Psoas muscle (tissue), 8 donors: Measurements from ENCODE around the gene LRP1B. TPM values are rescaled to one million over a fixed set of nuclear protein-coding genes. Genes with fewer than 3 reads are reported as not detected.

Source experiments
- ATAC-seq, 4 donors: fragments of 200-7000 bp; cut with Tn5 transposase; one replicate each; pipeline ENCODE4 v1.9.1; 2020; ENCODE audit warnings: moderate library complexity in 3 of 4, mild to moderate bottlenecking in 2 of 4
- DNase-seq, 2 donors: peaks; one replicate each; pipeline ENCODE4 v3.0.0-alpha.2; 2020
- H3K27ac ChIP-seq: fragments of 200-600 bp; one replicate; pipeline ENCODE4 v1.8.0; 2022
- H3K27me3 ChIP-seq, 3 donors: fragments of 200-600 bp in 1 of 3; one replicate each; pipeline versions ENCODE4 v1.6.1 to v1.8.0; 2013 to 2022; ENCODE audit warnings: low read length in 2 of 3, mild to moderate bottlenecking in 2 of 3, moderate library complexity in 1 of 3; ENCODE audit not compliant: insufficient read depth in 3 of 3
- H3K36me3 ChIP-seq, 2 donors: fragments of 200-600 bp in 1 of 2; one replicate each; pipeline versions ENCODE4 v1.6.1 to v1.8.0; 2013 to 2022; ENCODE audit warnings: low read depth in 1 of 2, mild to moderate bottlenecking in 1 of 2, moderate library complexity in 1 of 2; ENCODE audit not compliant: insufficient read depth in 1 of 2
- H3K4me1 ChIP-seq: fragments of 200-600 bp; one replicate; pipeline ENCODE4 v1.8.0; 2022
- H3K4me3 ChIP-seq: fragments of 200-600 bp; one replicate; pipeline ENCODE4 v1.8.0; 2022; ENCODE audit warnings: mild to moderate bottlenecking
- H3K9me3 ChIP-seq: fragments of 200-600 bp; one replicate; pipeline ENCODE4 v1.8.0; 2022
- WGBS, 3 donors: extraction: QIAGEN DNeasy Blood & Tissue Kit; methylation state at CpG; one replicate each; pipeline versions ENCODE4 v1.1.6 to v1.1.7; 2013; 5-methylcytosine and 5-hydroxymethylcytosine counted together
- intact Hi-C, 2 donors: fragments of 100-400 bp; cut with DNase I; formaldehyde crosslinking; loops; one replicate each; pipeline versions ENCODE4 v1.11.0 to v1.14.2; 2022
- polyA plus RNA-seq, 3 donors: library from polyadenylated mRNA; stranded (reverse); fragments of 200-250 nt; gene quantifications; one replicate each; pipeline ENCODE4 v1.2.3, GENCODE V29; 2013
- total RNA-seq, 4 donors: library from RNA; stranded (reverse); fragmentation: NEBNext Ultra II Directional in 2 of 4; extraction: Animal tissue kit (Norgen Biotek cat#: 25700) in 2 of 4; gene quantifications; one replicate each; pipeline versions ENCODE4 v1.2.1 to v1.2.4, GENCODE V29; 2021 to 2023
- TF ChIP-seq, protein P1 (sequence below): fragments of 200-600 bp; IDR thresholded peaks from one replicate; pipeline ENCODE4 v1.8.0; 2022; ENCODE audit warnings: antibody characterized with exemption
- donor health status: healthy with polysubstance abuse.
- donor health status: DM: no; HTN: no; CAD: no; lungs with moderate emphysema.
- donor health status: Bipolar disorder and iron deficiency.
- donor health status: healthy.
- donor health status: DM: yes; HTN: yes; CAD: no.
- donor health status: DM: no; HTN: no; CAD: no.
- donor health status: DM: no; HTN: no; CAD: no.
- donor health status: DM: yes; HTN: yes; CAD: no.

Gene LRP1B
- total and polyA plus RNA-seq, 7 donors = 0.33 to 3.3 (median 0.95) TPM

DNA sequence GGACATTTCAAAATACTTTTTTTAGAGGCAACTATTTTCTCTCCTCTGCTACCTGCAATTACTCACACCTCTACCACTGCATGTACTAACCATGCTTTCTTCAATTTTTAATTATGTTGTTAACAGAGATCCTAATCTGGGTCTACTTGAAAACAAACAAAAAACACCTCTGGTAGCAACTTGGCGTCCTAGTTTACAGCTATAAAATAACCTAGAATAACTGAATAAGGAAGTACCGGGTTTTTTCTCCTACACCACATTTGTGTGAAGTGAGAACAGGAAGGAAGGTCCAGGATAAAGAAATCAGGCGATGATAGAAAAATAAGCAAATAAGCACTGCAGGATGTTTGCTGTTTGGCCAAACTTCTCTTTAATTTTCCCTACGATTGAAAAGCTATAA, 633.5 kb downstream of the LRP1B start:
- TF ChIP-seq, protein P1, sequence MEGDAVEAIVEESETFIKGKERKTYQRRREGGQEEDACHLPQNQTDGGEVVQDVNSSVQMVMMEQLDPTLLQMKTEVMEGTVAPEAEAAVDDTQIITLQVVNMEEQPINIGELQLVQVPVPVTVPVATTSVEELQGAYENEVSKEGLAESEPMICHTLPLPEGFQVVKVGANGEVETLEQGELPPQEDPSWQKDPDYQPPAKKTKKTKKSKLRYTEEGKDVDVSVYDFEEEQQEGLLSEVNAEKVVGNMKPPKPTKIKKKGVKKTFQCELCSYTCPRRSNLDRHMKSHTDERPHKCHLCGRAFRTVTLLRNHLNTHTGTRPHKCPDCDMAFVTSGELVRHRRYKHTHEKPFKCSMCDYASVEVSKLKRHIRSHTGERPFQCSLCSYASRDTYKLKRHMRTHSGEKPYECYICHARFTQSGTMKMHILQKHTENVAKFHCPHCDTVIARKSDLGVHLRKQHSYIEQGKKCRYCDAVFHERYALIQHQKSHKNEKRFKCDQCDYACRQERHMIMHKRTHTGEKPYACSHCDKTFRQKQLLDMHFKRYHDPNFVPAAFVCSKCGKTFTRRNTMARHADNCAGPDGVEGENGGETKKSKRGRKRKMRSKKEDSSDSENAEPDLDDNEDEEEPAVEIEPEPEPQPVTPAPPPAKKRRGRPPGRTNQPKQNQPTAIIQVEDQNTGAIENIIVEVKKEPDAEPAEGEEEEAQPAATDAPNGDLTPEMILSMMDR = no peak
- intact Hi-C loops = no loop called here

DNA sequence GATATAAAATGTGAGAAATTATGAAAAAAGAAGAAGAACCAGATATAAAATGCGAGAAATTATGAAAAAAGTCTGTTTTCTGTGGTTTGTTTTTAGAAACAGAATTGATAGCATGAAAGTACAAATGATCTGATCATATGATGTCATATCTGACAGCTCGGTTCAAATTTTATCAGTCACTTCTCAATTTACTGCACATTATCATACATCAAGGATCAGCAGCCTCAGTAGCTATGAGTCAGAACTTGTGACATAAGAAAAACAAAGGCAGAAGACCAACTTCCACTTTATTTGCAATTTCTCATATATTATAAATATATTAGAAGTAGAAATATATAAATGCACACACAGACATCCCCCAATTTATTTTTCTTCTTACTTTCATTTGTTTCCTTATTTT, 634.0 kb downstream of the LRP1B start:
- Histone ChIP-seq H3K4me1 (no peaks in the 10 kb centered on the region), H3K9me3 (no peaks in the 10 kb centered on the region), H3K4me3 (no peak overlapping the region), H3K36me3 (no peaks in the 10 kb centered on the region), H3K27ac (no peak overlapping the region), H3K27me3 (no peaks in the 10 kb centered on the region)
- no peak for DNase-seq
- ATAC-seq = no peak
- TF ChIP-seq, protein P1 = no peak
- WGBS, 3 donors = 81 to 89% (median 88%) methylated on average over 2 of the region's 2 CpGs
- intact Hi-C loops = no loop called here

More for the DNA sequence above, 633.5 kb downstream of the LRP1B start:
- Histone ChIP-seq H3K4me1 (no peaks in the 10 kb centered on the region), H3K9me3 (no peaks in the 10 kb centered on the region), H3K36me3 (no peaks in the 10 kb centered on the region), H3K27me3 (no peaks in the 10 kb centered on the region), H3K27ac (no peak overlapping the region), H3K4me3 (no peak overlapping the region)
- DNase-seq = no peak
- no peak for ATAC-seq
- 71 to 73% (median 71%) methylated on average over 4 of the region's 4 CpGs for WGBS, 3 donors

DNA sequence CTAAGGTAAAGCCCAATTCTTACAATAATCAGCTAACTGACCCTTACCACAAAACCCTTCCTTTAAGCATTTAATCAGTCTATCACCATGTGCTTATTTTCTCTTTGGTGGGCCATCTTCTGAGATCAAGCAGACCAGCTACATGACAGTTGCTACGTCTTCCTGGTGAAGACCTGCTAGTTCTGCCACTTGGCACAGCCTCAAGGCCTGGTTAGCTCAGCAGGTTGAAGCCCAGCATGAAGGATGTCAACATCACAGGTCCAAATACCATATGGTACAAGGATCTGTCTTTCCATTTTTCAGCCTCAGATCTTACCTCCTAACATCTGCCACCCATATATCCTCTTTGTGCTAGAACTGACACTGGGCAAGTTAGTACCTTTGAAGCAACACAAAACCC, 636.9 kb downstream of the LRP1B start:
- 38 to 92% (median 82%) methylated on average over 1 of the region's 1 CpG for WGBS, 3 donors
- intact Hi-C loops = no loop called here
- H3K4me3 ChIP-seq = no peak overlapping the region
- no peaks in the 10 kb centered on the region for H3K4me1 ChIP-seq
- DNase-seq = no peak
- TF ChIP-seq, protein P1 = no peak
- H3K27me3 ChIP-seq = no peaks in the 10 kb centered on the region
- no peaks in the 10 kb centered on the region for H3K9me3 ChIP-seq
- H3K27ac ChIP-seq = no peak overlapping the region
- no peak for ATAC-seq
- no peaks in the 10 kb centered on the region for H3K36me3 ChIP-seq

DNA sequence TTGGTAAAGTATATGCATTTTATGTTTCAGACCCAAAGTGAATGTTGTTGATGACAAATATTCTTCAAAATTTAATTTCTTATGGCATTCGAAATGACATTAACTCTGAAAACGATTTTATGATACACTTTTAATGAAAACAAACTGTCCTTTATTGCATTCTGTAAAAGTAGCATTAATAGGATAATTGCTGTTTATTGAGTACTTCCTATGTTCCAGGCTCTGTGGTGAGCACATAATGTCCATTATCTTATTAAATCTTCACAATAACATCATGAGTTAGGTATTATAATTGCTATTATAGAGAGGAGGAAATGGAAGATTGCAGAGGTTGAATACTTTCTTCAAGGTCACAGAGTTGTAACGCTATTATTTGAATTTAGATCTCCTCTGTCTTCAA, 638.0 kb downstream of the LRP1B start:
- intact Hi-C loops = no loop called here
- no peaks in the 10 kb centered on the region for H3K9me3 ChIP-seq
- DNase-seq = no peak
- no peaks in the 10 kb centered on the region for H3K4me1 ChIP-seq
- H3K27me3 ChIP-seq = no peaks in the 10 kb centered on the region
- TF ChIP-seq, protein P1 = no peak
- WGBS, 3 donors = 78 to 84% (median 78%) methylated on average over 3 of the region's 3 CpGs
- no peak overlapping the region for H3K4me3 ChIP-seq
- no peaks in the 10 kb centered on the region for H3K36me3 ChIP-seq
- H3K27ac ChIP-seq = no peak overlapping the region
- no peak for ATAC-seq

DNA sequence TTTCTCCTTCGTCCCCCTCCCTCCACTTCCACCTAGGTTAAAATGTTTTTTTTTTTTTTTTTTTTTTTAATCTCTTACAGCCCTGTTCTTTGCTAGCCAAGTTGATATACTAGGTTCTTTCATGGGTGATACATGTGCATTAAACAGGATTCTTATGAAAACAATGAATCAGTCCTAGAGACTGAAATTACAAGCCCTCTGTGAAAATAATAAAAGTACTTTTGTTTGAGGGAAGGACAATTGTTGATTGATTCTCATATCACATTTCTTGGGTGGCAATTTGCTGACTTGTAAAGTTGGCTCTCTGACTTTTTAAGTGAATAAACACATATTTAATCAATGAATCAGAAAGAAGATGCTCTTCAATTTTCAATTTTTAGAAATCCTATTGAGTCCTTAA, 639.9 kb downstream of the LRP1B start:
- TF ChIP-seq, protein P1 = no peak
- no peaks in the 10 kb centered on the region for H3K27me3 ChIP-seq
- WGBS, 3 donors = 43 to 60% (median 58%) methylated on average over 1 of the region's 1 CpG
- H3K27ac ChIP-seq = no peak overlapping the region
- H3K4me3 ChIP-seq = no peak overlapping the region
- intact Hi-C loops = no loop called here
- DNase-seq = no peak
- no peak for ATAC-seq
- no peaks in the 10 kb centered on the region for H3K9me3 ChIP-seq
- H3K4me1 ChIP-seq = no peaks in the 10 kb centered on the region
- no peaks in the 10 kb centered on the region for H3K36me3 ChIP-seq
